Measurements from ENCODE around the gene RBCK1. TPM values are rescaled to one million over a fixed set of nuclear protein-coding genes. Genes with fewer than 3 reads are reported as not detected.

The RBCK1 gene
- total and polyA plus RNA-seq, 10 of the 15 experiments (the other 5 are each of a cell fraction or from before 2014, with no cell fraction given) = 14.1 to 99.7 (median 76.0) TPM

- no peak for TF ChIP-seq TCF7 (IDR thresholded peaks at IDR 0.05; ENCODE audit: borderline replicate concordance)
- TF ChIP-seq CHD1 (IDR thresholded peaks at IDR 0.05; ENCODE audit: low read depth, low read length) = no peak
- TF ChIP-seq CEBPZ (IDR thresholded peaks at IDR 0.05; ENCODE audit: low read depth, low read length) = no peak
- no peak for TF ChIP-seq MXI1 (IDR thresholded peaks at IDR 0.05; ENCODE audit: low read depth, low read length)
Observed at GRCh38 chr20:427849-428657, 20.0 kb downstream of the RBCK1 start (continued).

GRCh38 chr20:428658-429200 is 20.6 kb downstream of the RBCK1 start:
- ChIA-PET CTCF (interaction anchor here (0.9 to 1.6 kb wide), 2 partner anchors 41 to 49 kb away, joined by 3 to 4 read pairs; partner anchors contain the start of gene TRIB3), RAD21 (ENCODE audit: unreplicated experiment) (no interaction called here), POLR2A (no interaction called here), SMC1A (ENCODE audit: uncharacterized antibody, unreplicated experiment) (no interaction called here)
- FAIRE-seq = no peak
- WGBS (ENCODE audit: insufficient coverage, insufficient replicate concordance, low lambda C conversion rate, missing lambda C conversion rate) = 95% methylated on average over 14 of the region's 14 CpGs
- TF ChIP-seq MTA3 (IDR thresholded peaks at IDR 0.05; ENCODE audit: borderline replicate concordance, low read length) (no peak), YY1 (IDR thresholded peaks at IDR 0.05; ENCODE audit: low read depth, low read length) (no peak), NFIC (IDR thresholded peaks at IDR 0.05; ENCODE audit: low read depth, low read length) (no peak), RUNX3 (IDR thresholded peaks at IDR 0.05; ENCODE audit: low read length) (no peak), NR2C2 (IDR thresholded peaks at IDR 0.05; ENCODE audit: borderline replicate concordance, control insufficient read depth, insufficient read length, low read depth) (no peak), STAT3 (IDR thresholded peaks at IDR 0.05; ENCODE audit: low read depth, low read length) (no peak), SUZ12 (IDR thresholded peaks at IDR 0.05; ENCODE audit: unreplicated experiment) (no peak), JUNB (IDR thresholded peaks at IDR 0.05) (no peak)
- H3K79me2 ChIP-seq (ENCODE audit: control insufficient read depth, insufficient read depth, low read length) = no peaks in the 10 kb centered on the region
- no peaks in the 10 kb centered on the region for H3K27me3 ChIP-seq (replicated peaks in 1 of 2; ENCODE audit: control insufficient read depth in 2 of 2, insufficient read depth in 2 of 2, low read length in 1 of 2)
- no TSS peak for BruUV-seq (replicated peaks)
- no peak for ATAC-seq
- DNase-seq (ENCODE audit: low read depth, low spot score) = no peak
- H3K9me3 ChIP-seq (replicated peaks; ENCODE audit: control insufficient read depth, insufficient read depth, low read length) = no peaks in the 10 kb centered on the region
- in situ Hi-C loops (cut with MboI) (no loop called here), intact Hi-C loops (cut with micrococcal nuclease; ENCODE audit: unreplicated experiment) (no loop called here)
- no peaks in the 10 kb centered on the region for H4K20me1 ChIP-seq (ENCODE audit: control insufficient read depth, insufficient read depth)
- H3K4me3 ChIP-seq = no peak overlapping the region
- H3K4me1 ChIP-seq (ENCODE audit: control insufficient read depth, insufficient read depth, low read length) = peaks cover 9% of the 10 kb centered on the region
- no peak overlapping the region for H3K4me2 ChIP-seq (ENCODE audit: control insufficient read depth, insufficient read depth)
- H3K36me3 ChIP-seq (ENCODE audit: control insufficient read depth in 2 of 2, insufficient read depth in 2 of 2, low read length in 1 of 2) = peaks cover 13 to 16% of the 10 kb centered on the region in 2 experiments
- no peak overlapping the region for H3K27ac ChIP-seq (ENCODE audit: control insufficient read depth, insufficient read depth)
- H2AFZ ChIP-seq (ENCODE audit: control insufficient read depth, low read depth, low read length) = no peak overlapping the region
- H3K9ac ChIP-seq (ENCODE audit: control insufficient read depth, insufficient read depth, low read length) = no peak overlapping the region

Data from GM12878 (cell line).